Measurements from ENCODE around the gene GNAQ. TPM values are rescaled to one million over a fixed set of nuclear protein-coding genes. Genes with fewer than 3 reads are reported as not detected.

GNAQ gene
- total and polyA plus RNA-seq, 2 experiments from 2014 or later = 21.1 to 43.1 TPM

- no peak for TF ChIP-seq EZH2phosphoT487 (IDR thresholded peaks at IDR 0.05; ENCODE audit: unreplicated experiment)
- TF ChIP-seq ZNF462 (CRISPR knock-in tag; IDR thresholded peaks at IDR 0.05) = no peak
- no peak for TF ChIP-seq NANOG (IDR thresholded peaks at IDR 0.05; ENCODE audit: borderline replicate concordance)
- no peak for TF ChIP-seq REST (IDR thresholded peaks at IDR 0.05; ENCODE audit: unreplicated experiment)
- no peak for TF ChIP-seq EZH2 (IDR thresholded peaks at IDR 0.05; ENCODE audit: low read depth, unreplicated experiment)
- TF ChIP-seq STAT1 (IDR thresholded peaks at IDR 0.05; ENCODE audit: unreplicated experiment) = no peak
- no peak for TF ChIP-seq CREB1 (CRISPR knock-in tag; IDR thresholded peaks at IDR 0.05; ENCODE audit: low read depth)
- no peak for TF ChIP-seq JUNB (IDR thresholded peaks at IDR 0.05; ENCODE audit: unreplicated experiment)
- TF ChIP-seq ZNF331 (CRISPR knock-in tag; IDR thresholded peaks at IDR 0.05; ENCODE audit: low read depth) = no peak
- TF ChIP-seq ETS1 (IDR thresholded peaks at IDR 0.05) = no peak
- no peak for TF ChIP-seq CTCF (conservative IDR thresholded peaks at IDR 0.05; ENCODE audit: low read depth in 2 of 2)
- no peak for TF ChIP-seq POLR2AphosphoS5 (IDR thresholded peaks at IDR 0.05; ENCODE audit: low read depth)
- TF ChIP-seq ZNF114 (CRISPR knock-in tag; IDR thresholded peaks at IDR 0.05) = no peak
- Histone ChIP-seq H3K4me1 (ENCODE audit: insufficient read depth) (peaks cover 13% of the 10 kb centered on the region; the same call in 1 of the 2 replicates), H2AFZ (no peak overlapping the region), H3K4me2 (no peak overlapping the region), H4K20me1 (replicated peaks; ENCODE audit: insufficient read depth) (peaks cover 3% of the 10 kb centered on the region; the same call in 1 of the 2 replicates), H3K27me3 (ENCODE audit: insufficient read depth) (no peaks in the 10 kb centered on the region), H3K9me2 (ENCODE audit: insufficient read depth) (no peaks in the 10 kb centered on the region), H3F3A (replicated peaks; ENCODE audit: low read depth) (no peaks in the 10 kb centered on the region), H3K4me3 (no peak overlapping the region), H3K27ac (ENCODE audit: low read depth) (no peak overlapping the region), H3K79me2 (replicated peaks; ENCODE audit: insufficient read depth) (peaks cover 19% of the 10 kb centered on the region; the same call in 1 of the 2 replicates), H3K36me3 (ENCODE audit: insufficient read depth) (no peaks in the 10 kb centered on the region)
- Mint-ChIP-seq H3K4me3 (no peak overlapping the region), H3K27ac (no peak overlapping the region), H3K36me3 (ENCODE audit: low read depth) (peaks cover 11% of the 10 kb centered on the region; the same call in 2 of the 3 replicates), H3K4me1 (peaks cover 38% of the 10 kb centered on the region), H3K9me3 (no peaks in the 10 kb centered on the region), H3K27me3 (ENCODE audit: insufficient read depth, low read depth, poor library complexity) (no peaks in the 10 kb centered on the region)
- ATAC-seq (no peak), DNase-seq (ENCODE audit: low spot score) (no peak)
Measured at GRCh38 chr9:77915744-77916143, 115.9 kb downstream of the GNAQ start.
